HepG2 (cell line): Measurements from ENCODE around the gene NDUFS6. TPM values are rescaled to one million over a fixed set of nuclear protein-coding genes. Genes with fewer than 3 reads are reported as not detected.

Experiments used
- ATAC-seq: fragments of 200-7000 bp; cut with Tn5 transposase; 3 replicates; pipeline ENCODE4 v1.9.1; 2020; ENCODE audit warnings: mild to moderate bottlenecking, moderate library complexity
- BruUV-seq: library from RNA; stranded (reverse); fragments of 400-500 nt; replicated peaks from 2 replicates; lab custom pipeline; 2021; lab: Mats Ljungman, UMichigan
- CTCF ChIA-PET: fragments of 300-600 bp; formaldehyde crosslinking; extraction: SDS; loops from one replicate; lab custom pipeline; 2021; ENCODE audit warnings: low total read pairs, inconsistent platforms, low intra/inter-chr PET ratio; lab: Yijun Ruan, JAX
- POLR2A ChIA-PET: fragments of 350-600 bp; sonication (Branson Sonifier 250); formaldehyde crosslinking; loops from one replicate; lab custom pipeline; 2020; ENCODE audit warnings: antibody characterized with exemption, inconsistent platforms; lab: Yijun Ruan, JAX
- DNase-seq: peaks from one replicate; pipeline ENCODE4 v3.0.0-alpha.2; 2015; ENCODE audit warnings: low spot score
- FAIRE-seq: peaks from 3 replicates; lab custom pipeline; 2011; peaks lifted over from hg19 to GRCh38; lab: Jason Lieb, UNC
- H2AFZ ChIP-seq: one replicate; pipeline ENCODE4 v1.6.1; 2011; ENCODE audit warnings: low read length, inconsistent platforms
- H3K27ac ChIP-seq: fragments of 300-600 bp; 3 replicates; pipeline ENCODE4 v1.8.0; 2011; ENCODE audit warnings: mixed run types, mild to moderate bottlenecking, mixed read lengths, low read length, inconsistent platforms; ENCODE audit not compliant: insufficient read depth; ENCODE audit errors: extremely low read length
- H3K27me3 ChIP-seq, 2 experiments: fragments of 200-600 bp in 1 of 2; 2 replicates in 1 of 2; 3 replicates in 1 of 2; pipeline versions ENCODE4 v1.6.0 to v1.8.0; 2011; ENCODE audit warnings: low read length in 2 of 2, mild to moderate bottlenecking in 2 of 2, moderate library complexity in 2 of 2, inconsistent platforms in 1 of 2; ENCODE audit not compliant: insufficient read depth in 2 of 2, control insufficient read depth in 1 of 2
- H3K36me3 ChIP-seq, 2 experiments: fragments of 200-600 bp in 1 of 2; replicated peaks in 1 of 2; 2 replicates in 1 of 2; 3 replicates in 1 of 2; pipeline versions ENCODE4 v1.5.1 to v1.8.0; 2011; ENCODE audit warnings: low read length in 2 of 2, inconsistent platforms in 1 of 2; ENCODE audit not compliant: insufficient read depth in 2 of 2, control insufficient read depth in 1 of 2
- H3K4me1 ChIP-seq: 2 replicates; pipeline ENCODE4 v1.5.1; 2012; ENCODE audit warnings: low read length, inconsistent platforms; ENCODE audit not compliant: insufficient read depth
- H3K4me2 ChIP-seq: 2 replicates; pipeline ENCODE4 v1.6.0; 2011; ENCODE audit warnings: low read depth, low read length, inconsistent platforms
- H3K4me3 ChIP-seq, 3 experiments: fragments of 200-600 bp in 1 of 3; sonication (generic), shearing (Covaris generic) in 1 of 3; replicated peaks in 1 of 3; 2 replicates each; pipeline ENCODE4 v1.5.1; 2011 to 2016; ENCODE audit warnings: low read length in 3 of 3, inconsistent platforms in 2 of 3, low read depth in 2 of 3, mild to moderate bottlenecking in 2 of 3, control low read depth in 1 of 3, mixed read lengths in 1 of 3; ENCODE audit not compliant: insufficient read depth in 1 of 3
- H3K79me2 ChIP-seq: one replicate; pipeline ENCODE4 v1.6.1; 2011; ENCODE audit warnings: low read length, inconsistent platforms; ENCODE audit not compliant: insufficient read depth
- H3K9ac ChIP-seq: 2 replicates; pipeline ENCODE4 v1.6.0; 2011; ENCODE audit warnings: mild to moderate bottlenecking, low read depth, low read length, inconsistent platforms; ENCODE audit not compliant: insufficient read depth
- H3K9me3 ChIP-seq: 2 replicates; pipeline ENCODE4 v1.5.1; 2012; ENCODE audit warnings: mild to moderate bottlenecking, low read length
- H4K20me1 ChIP-seq: 2 replicates; pipeline ENCODE4 v1.6.0; 2011; ENCODE audit warnings: inconsistent platforms, mild to moderate bottlenecking, low read length, moderate library complexity; ENCODE audit not compliant: insufficient read depth
- BHLHE40 ChIP-seq: IDR thresholded peaks from 2 replicates; pipeline ENCODE4 v1.6.1; 2011; ENCODE audit warnings: low read length, improper control_type of control experiment
- EHMT2 ChIP-seq: fragments of 200-600 bp; sonication (generic); IDR thresholded peaks from 2 replicates; pipeline ENCODE4 v1.7.0; 2017; ENCODE audit warnings: antibody characterized with exemption, low read depth, low read length, borderline replicate concordance
- GLI4 ChIP-seq: sonication (generic); formaldehyde crosslinking; IDR thresholded peaks from 2 replicates; pipeline ENCODE4 v1.5.1; 2020; ENCODE audit warnings: missing genetic modification reagents, mild to moderate bottlenecking, moderate library complexity, borderline replicate concordance
- HOXA9 ChIP-seq: sonication (generic); formaldehyde crosslinking; IDR thresholded peaks from 2 replicates; pipeline ENCODE4 v1.8.1; 2022; ENCODE audit warnings: missing genetic modification reagents, mild to moderate bottlenecking, moderate library complexity, borderline replicate concordance
- IRX3 ChIP-seq: sonication (generic); formaldehyde crosslinking; IDR thresholded peaks from 2 replicates; pipeline ENCODE4 v1.8.1; 2023; ENCODE audit warnings: mild to moderate bottlenecking, low read depth, missing genetic modification reagents, borderline replicate concordance
- NCOA1 ChIP-seq: sonication (generic); formaldehyde crosslinking; IDR thresholded peaks from 2 replicates; pipeline ENCODE4 v1.9.0; 2021; ENCODE audit warnings: missing genetic modification reagents
- PPARG ChIP-seq: conservative IDR thresholded peaks from 2 replicates; pipeline ENCODE4 v1.6.1; 2016; ENCODE audit warnings: missing biosample characterization, missing genetic modification reagents
- RBM22 ChIP-seq: fragments of 200-400 bp; formaldehyde crosslinking; optimal IDR thresholded peaks from 2 replicates; pipeline ENCODE3; 2017; ENCODE audit warnings: mild to moderate bottlenecking, low read length, moderate library complexity
- SMYD3 ChIP-seq: sonication (generic); formaldehyde crosslinking; IDR thresholded peaks from 2 replicates; pipeline ENCODE4 v1.8.1; 2023; ENCODE audit warnings: mild to moderate bottlenecking, missing genetic modification reagents
- STAG1 ChIP-seq: sonication (generic); formaldehyde crosslinking; IDR thresholded peaks from 2 replicates; pipeline ENCODE4 v1.4.0; 2020; ENCODE audit warnings: missing genetic modification reagents
- TGIF2 ChIP-seq: IDR thresholded peaks from 2 replicates; pipeline ENCODE4 v1.6.1; 2016; ENCODE audit warnings: control low read depth, missing compliant biosample characterization
- ZBTB2 ChIP-seq: sonication (generic); formaldehyde crosslinking; IDR thresholded peaks from 2 replicates; pipeline ENCODE4 v1.8.0; 2022; ENCODE audit warnings: low read depth, missing genetic modification reagents
- ZBTB8A ChIP-seq: sonication (generic); formaldehyde crosslinking; IDR thresholded peaks from 2 replicates; pipeline ENCODE4 v1.4.0; 2020; ENCODE audit warnings: mild to moderate bottlenecking, low read depth, missing genetic modification reagents, borderline replicate concordance
- ZEB1 ChIP-seq: IDR thresholded peaks from 2 replicates; pipeline ENCODE4 v1.6.1; 2012; ENCODE audit warnings: mild to moderate bottlenecking, low read depth, inconsistent platforms; ENCODE audit not compliant: insufficient replicate concordance
- ZNF569 ChIP-seq: sonication (generic); formaldehyde crosslinking; IDR thresholded peaks from 2 replicates; pipeline ENCODE4 v1.5.0; 2020; ENCODE audit warnings: mild to moderate bottlenecking, missing genetic modification reagents, moderate library complexity, borderline replicate concordance
- WGBS: methylation state at CpG from one replicate; pipeline ENCODE4 v1.1.6; 2017; ENCODE audit warnings: low lambda C conversion rate; 5-methylcytosine and 5-hydroxymethylcytosine counted together
- in situ Hi-C: cut with HindIII; loops from 2 replicates; pipeline ENCODE4 v1.10.0; 2017; ENCODE audit warnings: low pct_unique_long_range_greater_than_20kb; ENCODE audit not compliant: extremely low pct_ligation_motif_present
- intact Hi-C: fragments of 100-400 bp; cut with micrococcal nuclease; formaldehyde crosslinking; loops from one replicate; pipeline ENCODE4 v1.10.0; 2022; ENCODE audit not compliant: unreplicated experiment
- polyA plus RNA-seq, 8 experiments: library from polyadenylated mRNA; depleted of rRNA in 3 of 8; stranded (reverse) in 7 of 8; unstranded in 1 of 8; fragments of >200 nt; fragmentation: Illumina TruSeq in 4 of 8; extraction: Trizol in 4 of 8; gene quantifications; 2 replicates each; pipeline versions ENCODE4 v1.2.1 to v1.2.3, GENCODE V29; 2011 to 2016; ENCODE audit warnings: low read depth in 4 of 8, missing spikeins in 1 of 8, mixed read lengths in 1 of 8; ENCODE audit not compliant: insufficient read depth in 1 of 8
- total RNA-seq, 5 experiments: library from RNA; depleted of rRNA; stranded (reverse); fragments of >200 nt; fragmentation: Illumina TruSeq; extraction: Trizol; gene quantifications; 2 replicates each; pipeline ENCODE4 v1.2.3, GENCODE V29; 2016; ENCODE audit warnings: low read depth in 1 of 5
- TF ChIP-seq, protein P1 (sequence below): IDR thresholded peaks from 2 replicates; pipeline ENCODE4 v1.6.1; 2016
- TF ChIP-seq, protein P2 (sequence below): sonication (generic); formaldehyde crosslinking; IDR thresholded peaks from 2 replicates; pipeline ENCODE4 v1.4.0; 2020; ENCODE audit warnings: mild to moderate bottlenecking, missing genetic modification reagents

The NDUFS6 gene
- total and polyA plus RNA-seq, 2 of the 13 experiments (the other 11 are each of a cell fraction or from before 2014, with no cell fraction given), result 23.7 to 50.4 TPM

DNA sequence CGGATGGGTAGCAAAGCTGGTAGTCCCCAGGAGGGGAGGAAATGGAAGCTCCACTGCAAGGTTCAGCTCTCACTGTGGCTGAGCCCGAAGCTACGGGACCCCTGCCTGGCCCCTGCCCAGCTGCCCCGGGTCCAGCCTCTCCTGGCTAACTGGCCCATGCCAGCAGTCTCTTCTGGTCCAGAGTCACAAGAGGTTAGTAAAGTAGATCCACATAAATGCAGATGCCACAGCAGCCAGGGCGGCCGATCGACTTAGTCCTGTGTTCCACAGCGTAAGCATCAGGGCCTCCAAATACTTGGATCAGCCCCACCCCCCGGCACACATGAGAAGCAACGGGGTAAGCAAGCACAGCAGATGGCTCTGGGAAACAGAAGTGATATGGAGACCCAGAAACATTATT lies 43.7 kb upstream of the NDUFS6 start:
- no peaks in the 10 kb centered on the region for H3K36me3 ChIP-seq
- 20% methylated on average over 5 of the region's 10 CpGs for WGBS
- peaks cover 12 to 60% of the 10 kb centered on the region in 2 experiments; a peak in 4 of 5 replicates for H3K27me3 ChIP-seq
- H3K9me3 ChIP-seq, result no peaks in the 10 kb centered on the region
- ATAC-seq, result no peak
- H4K20me1 ChIP-seq, result 0 out of 2 replicates have a peak, but pooled peaks cover 2% of the 10 kb centered on the region
- no peaks in the 10 kb centered on the region for H3K79me2 ChIP-seq
- TF ChIP-seq ZEB1 (no peak), HOXA9 (CRISPR knock-in tag) (no peak), TGIF2 (CRISPR knock-in tag) (no peak), STAG1 (CRISPR knock-in tag) (no peak), ZBTB2 (CRISPR knock-in tag) (no peak), BHLHE40 (no peak), GLI4 (CRISPR knock-in tag) (no peak), IRX3 (no peak), NCOA1 (CRISPR knock-in tag) (no peak), EHMT2 (no peak), PPARG (CRISPR knock-in tag) (no peak), SMYD3 (CRISPR knock-in tag) (no peak), ZBTB8A (CRISPR knock-in tag) (no peak), ZNF569 (no peak), RBM22 (no peak)
- TF ChIP-seq, protein P1, sequence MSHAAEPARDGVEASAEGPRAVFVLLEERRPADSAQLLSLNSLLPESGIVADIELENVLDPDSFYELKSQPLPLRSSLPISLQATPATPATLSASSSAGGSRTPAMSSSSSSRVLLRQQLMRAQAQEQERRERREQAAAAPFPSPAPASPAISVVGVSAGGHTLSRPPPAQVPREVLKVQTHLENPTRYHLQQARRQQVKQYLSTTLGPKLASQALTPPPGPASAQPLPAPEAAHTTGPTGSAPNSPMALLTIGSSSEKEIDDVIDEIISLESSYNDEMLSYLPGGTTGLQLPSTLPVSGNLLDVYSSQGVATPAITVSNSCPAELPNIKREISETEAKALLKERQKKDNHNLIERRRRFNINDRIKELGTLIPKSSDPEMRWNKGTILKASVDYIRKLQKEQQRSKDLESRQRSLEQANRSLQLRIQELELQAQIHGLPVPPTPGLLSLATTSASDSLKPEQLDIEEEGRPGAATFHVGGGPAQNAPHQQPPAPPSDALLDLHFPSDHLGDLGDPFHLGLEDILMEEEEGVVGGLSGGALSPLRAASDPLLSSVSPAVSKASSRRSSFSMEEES (CRISPR knock-in tag), result no peak
- TF ChIP-seq, protein P2, sequence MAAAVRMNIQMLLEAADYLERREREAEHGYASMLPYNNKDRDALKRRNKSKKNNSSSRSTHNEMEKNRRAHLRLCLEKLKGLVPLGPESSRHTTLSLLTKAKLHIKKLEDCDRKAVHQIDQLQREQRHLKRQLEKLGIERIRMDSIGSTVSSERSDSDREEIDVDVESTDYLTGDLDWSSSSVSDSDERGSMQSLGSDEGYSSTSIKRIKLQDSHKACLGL (CRISPR knock-in tag), result no peak
- FAIRE-seq, result no peak
- in situ Hi-C loops, result no loop called here
- H3K4me1 ChIP-seq, result no peaks in the 10 kb centered on the region
- no peak overlapping the region for H2AFZ ChIP-seq
- BruUV-seq, result no TSS peak
- ChIA-PET POLR2A (no interaction called here), CTCF (no interaction called here)
- H3K27ac ChIP-seq, result no peak overlapping the region
- intact Hi-C loops, result no loop called here
- no peak overlapping the region for H3K4me2 ChIP-seq
- no peak overlapping the region for H3K9ac ChIP-seq
- no peak for DNase-seq
- H3K4me3 ChIP-seq, result no peak overlapping the region
